ENCODE results near the gene RCN1.
A peak's percentile ranks its signal among the peaks of the same experiment; 100 is the strongest.
"Not testable (repeated sequence)": the region's sequence is repeated elsewhere in the genome, so short reads cannot be mapped to it uniquely, and the experiment has no call there.

RCN1 gene

GRCh38 chr11:32092581-32093170 lies 1.8 kb downstream of the RCN1 start:
- Mint-ChIP-seq H3K4me1 (peaks cover 30 to 34% of the 10 kb centered on the region in 2 donors), H3K4me3 (peak overlapping the region; percentile 62 to 67), H3K27me3 (peaks cover 0 to 4% of the 10 kb centered on the region in 2 donors), H3K9me3 (no peaks in the 10 kb centered on the region), H3K27ac (peak overlapping the region; percentile 77), H3K36me3 (peaks cover 19 to 33% of the 10 kb centered on the region in 2 donors)
- no peak for DNase-seq
- ATAC-seq (replicated peaks): no peak

GRCh38 chr11:32094923-32095322 lies 4.0 kb downstream of the RCN1 start:
- ATAC-seq (replicated peaks) (no peak), DNase-seq (no peak)
- peaks cover 41 to 51% of the 10 kb centered on the region in 2 donors for H3K36me3 Mint-ChIP-seq
- H3K27ac Mint-ChIP-seq: no peak overlapping the region
- H3K27me3 Mint-ChIP-seq: no peaks in the 10 kb centered on the region
- H3K4me3 Mint-ChIP-seq: no peak overlapping the region
- no peaks in the 10 kb centered on the region for H3K9me3 Mint-ChIP-seq
- peaks cover 18 to 19% of the 10 kb centered on the region in 2 donors for H3K4me1 Mint-ChIP-seq

GRCh38 chr11:32098142-32098903 lies 7.4 kb downstream of the RCN1 start:
- Mint-ChIP-seq H3K4me1 (peaks cover 8 to 12% of the 10 kb centered on the region in 2 donors), H3K4me3 (no peak overlapping the region)

GRCh38 chr11:32099516-32099915 lies 8.6 kb downstream of the RCN1 start:
- peaks cover 0 to 6% of the 10 kb centered on the region in 2 donors for H3K4me1 Mint-ChIP-seq
- peaks cover 65 to 73% of the 10 kb centered on the region in 2 donors for H3K36me3 Mint-ChIP-seq
- no peaks in the 10 kb centered on the region for H3K9me3 Mint-ChIP-seq
- no peak for DNase-seq
- ATAC-seq (replicated peaks): no peak
- no peak overlapping the region for H3K4me3 Mint-ChIP-seq
- no peaks in the 10 kb centered on the region for H3K27me3 Mint-ChIP-seq
- no peak overlapping the region for H3K27ac Mint-ChIP-seq

More at GRCh38 chr11:32098142-32098903, 7.4 kb downstream of the RCN1 start:
- DNase-seq (no peak), ATAC-seq (replicated peaks) (no peak)
- no peaks in the 10 kb centered on the region for H3K9me3 Mint-ChIP-seq
- no peak overlapping the region for H3K27ac Mint-ChIP-seq
- H3K27me3 Mint-ChIP-seq: no peaks in the 10 kb centered on the region
- H3K36me3 Mint-ChIP-seq: peaks cover 61 to 73% of the 10 kb centered on the region in 2 donors

- H3K27me3 Mint-ChIP-seq: no peaks in the 10 kb centered on the region
- no peak overlapping the region for H3K27ac Mint-ChIP-seq
- no peak for DNase-seq
- H3K4me1 Mint-ChIP-seq: peaks cover under 1 to 9% of the 10 kb centered on the region in 2 donors
- no peak overlapping the region for H3K4me3 Mint-ChIP-seq
- no peak for ATAC-seq (replicated peaks)
- H3K9me3 Mint-ChIP-seq: no peaks in the 10 kb centered on the region
- peaks cover 67 to 71% of the 10 kb centered on the region in 2 donors for H3K36me3 Mint-ChIP-seq
Observed at GRCh38 chr11:32100495-32100894, 9.6 kb downstream of the RCN1 start.

- Mint-ChIP-seq H3K27me3 (no peaks in the 10 kb centered on the region), H3K27ac (no peak overlapping the region), H3K4me1 (peaks cover 11 to 17% of the 10 kb centered on the region in 2 donors), H3K4me3 (no peak overlapping the region), H3K9me3 (no peaks in the 10 kb centered on the region), H3K36me3 (peaks cover 72 to 76% of the 10 kb centered on the region in 2 donors)
- ATAC-seq (replicated peaks) (no peak), DNase-seq (no peak)
Observed at GRCh38 chr11:32101791-32102190, 10.9 kb downstream of the RCN1 start.

- not testable (repeated sequence) for ATAC-seq (replicated peaks); H3K4me3 Mint-ChIP-seq; H3K27me3 Mint-ChIP-seq; H3K27ac Mint-ChIP-seq; H3K9me3 Mint-ChIP-seq; DNase-seq
- H3K36me3 Mint-ChIP-seq: peaks cover 57 to 66% of the 10 kb centered on the region in 2 donors
- H3K4me1 Mint-ChIP-seq: peaks cover 11 to 17% of the 10 kb centered on the region in 2 donors
Observed at GRCh38 chr11:32103121-32103719, 12.3 kb downstream of the RCN1 start.

GRCh38 chr11:32103941-32104340 lies 13.1 kb downstream of the RCN1 start:
- no peak for ATAC-seq (replicated peaks)
- peaks cover 11 to 19% of the 10 kb centered on the region in 2 donors for H3K4me1 Mint-ChIP-seq
- no peak overlapping the region for H3K4me3 Mint-ChIP-seq
- H3K36me3 Mint-ChIP-seq: peaks cover 50 to 62% of the 10 kb centered on the region in 2 donors
- no peak overlapping the region for H3K27ac Mint-ChIP-seq
- H3K9me3 Mint-ChIP-seq: no peaks in the 10 kb centered on the region
- H3K27me3 Mint-ChIP-seq: no peaks in the 10 kb centered on the region
- DNase-seq: no peak

GRCh38 chr11:32105871-32106560 lies 15.1 kb downstream of the RCN1 start:
- ATAC-seq (replicated peaks): peak; percentile 85 to 93
- peak; percentile 29 for DNase-seq
- H3K36me3 Mint-ChIP-seq: peaks cover 33 to 48% of the 10 kb centered on the region in 2 donors
- H3K27ac Mint-ChIP-seq: peak overlapping the region; percentile 74
- H3K27me3 Mint-ChIP-seq: peaks cover 0 to 4% of the 10 kb centered on the region in 2 donors
- no peaks in the 10 kb centered on the region for H3K9me3 Mint-ChIP-seq
- peak overlapping the region; percentile 12 to 14 for H3K4me3 Mint-ChIP-seq
- peaks cover 11 to 19% of the 10 kb centered on the region in 2 donors for H3K4me1 Mint-ChIP-seq

- Mint-ChIP-seq H3K36me3 (peaks cover 25 to 36% of the 10 kb centered on the region in 2 donors), H3K9me3 (no peaks in the 10 kb centered on the region), H3K27ac (no peak overlapping the region), H3K4me3 (no peak overlapping the region), H3K27me3 (peaks cover 4 to 6% of the 10 kb centered on the region in 2 donors), H3K4me1 (peaks cover 11 to 16% of the 10 kb centered on the region in 2 donors)
- ATAC-seq (replicated peaks): no peak
- DNase-seq: no peak
Observed at GRCh38 chr11:32107647-32108046, 16.8 kb downstream of the RCN1 start.

- peaks cover 11 to 16% of the 10 kb centered on the region in 2 donors for H3K4me1 Mint-ChIP-seq
- H3K9me3 Mint-ChIP-seq: no peaks in the 10 kb centered on the region
- H3K27me3 Mint-ChIP-seq: peaks cover 8 to 11% of the 10 kb centered on the region in 2 donors
- no peak for DNase-seq
- H3K27ac Mint-ChIP-seq: no peak overlapping the region
- H3K36me3 Mint-ChIP-seq: peaks cover 15 to 27% of the 10 kb centered on the region in 2 donors
- peak in 1 of 2 donors; percentile 25 for ATAC-seq (replicated peaks)
- no peak overlapping the region for H3K4me3 Mint-ChIP-seq
Observed at GRCh38 chr11:32108576-32108975, 17.7 kb downstream of the RCN1 start.

GRCh38 chr11:32109138-32109537 lies 18.3 kb downstream of the RCN1 start:
- H3K27ac Mint-ChIP-seq: no peak overlapping the region
- no peak for DNase-seq
- no peak for ATAC-seq (replicated peaks)
- H3K4me1 Mint-ChIP-seq: peaks cover 11 to 16% of the 10 kb centered on the region in 2 donors
- no peaks in the 10 kb centered on the region for H3K9me3 Mint-ChIP-seq
- peaks cover 11 to 21% of the 10 kb centered on the region in 2 donors for H3K36me3 Mint-ChIP-seq
- H3K27me3 Mint-ChIP-seq: peaks cover 11 to 14% of the 10 kb centered on the region in 2 donors
- no peak overlapping the region for H3K4me3 Mint-ChIP-seq

- H3K4me1 Mint-ChIP-seq: peaks cover 11 to 16% of the 10 kb centered on the region in 2 donors
- H3K27ac Mint-ChIP-seq: no peak overlapping the region
- H3K27me3 Mint-ChIP-seq: peaks cover 11 to 14% of the 10 kb centered on the region in 2 donors
- H3K4me3 Mint-ChIP-seq: no peak overlapping the region
- H3K9me3 Mint-ChIP-seq: no peaks in the 10 kb centered on the region
- DNase-seq: no peak
- peaks cover 10 to 19% of the 10 kb centered on the region in 2 donors for H3K36me3 Mint-ChIP-seq
- no peak for ATAC-seq (replicated peaks)
Observed at GRCh38 chr11:32109592-32109991, 18.7 kb downstream of the RCN1 start.

- H3K27me3 Mint-ChIP-seq: peaks cover 11 to 20% of the 10 kb centered on the region in 2 donors
- peaks cover 6 to 15% of the 10 kb centered on the region in 2 donors for H3K36me3 Mint-ChIP-seq
- no peaks in the 10 kb centered on the region for H3K9me3 Mint-ChIP-seq
- no peak overlapping the region for H3K4me3 Mint-ChIP-seq
- H3K4me1 Mint-ChIP-seq: peaks cover 7 to 12% of the 10 kb centered on the region in 2 donors
- DNase-seq (no peak), ATAC-seq (replicated peaks) (no peak)
- no peak overlapping the region for H3K27ac Mint-ChIP-seq
Observed at GRCh38 chr11:32110795-32111194, 19.9 kb downstream of the RCN1 start.
